Stimulated activated CD4-positive, alpha-beta T cell treated with anti-CD3 and anti-CD28 coated beads, TNF-alpha, amount 100 ng/mL, for 24 hours (primary cell): ENCODE results near the gene MCAT.

ENCODE experiments used
- DNase-seq, 3 experiments: peaks; one replicate each; pipeline ENCODE4 v3.0.0-alpha.2; 2020; ENCODE audit warnings: low read depth in 3 of 3

The MCAT gene

GRCh38 chr22:43142880-43143562 lies at the start of gene MCAT:
TSS of gene MCAT (minus strand) at chr22:43143398. CDS start at chr22:43143348, 50 bp downstream.
- peak; percentile 71 to 83 (median 74) for DNase-seq

GRCh38 chr22:43191831-43192230 lies 48.6 kb upstream of the MCAT start:
- no peak for DNase-seq

GRCh38 chr22:43188829-43189545 lies 45.8 kb upstream of the MCAT start:
- DNase-seq: no peak

- DNase-seq: peak; percentile 94 to 95 (median 94)
These were observed 44.2 kb upstream of the MCAT start for GRCh38 chr22:43187171-43188099.

GRCh38 chr22:43186272-43187170 lies 43.3 kb upstream of the MCAT start, which contains the start of gene TTLL12:
TSS of gene TTLL12 (minus strand) at chr22:43187134. CDS start at chr22:43187069, 65 bp downstream.
- DNase-seq: peak; percentile 23 to 51 (median 43)

- no peak for DNase-seq
These were observed 42.7 kb upstream of the MCAT start for GRCh38 chr22:43185860-43186261.

- DNase-seq: no peak
These were observed 40.5 kb upstream of the MCAT start for GRCh38 chr22:43183496-43184277.

GRCh38 chr22:43182726-43183125 lies 39.5 kb upstream of the MCAT start:
- no peak for DNase-seq

GRCh38 chr22:43182118-43182517 lies 38.9 kb upstream of the MCAT start:
- DNase-seq: no peak

GRCh38 chr22:43181321-43182076 lies 38.3 kb upstream of the MCAT start:
- DNase-seq: no peak

- DNase-seq: no peak
These were observed 37.5 kb upstream of the MCAT start for GRCh38 chr22:43180670-43181069.

GRCh38 chr22:43179911-43180195 lies 36.7 kb upstream of the MCAT start:
- DNase-seq: no peak

GRCh38 chr22:43179146-43179910 lies 36.1 kb upstream of the MCAT start:
- no peak for DNase-seq

- DNase-seq: no peak
These were observed 34.3 kb upstream of the MCAT start for GRCh38 chr22:43177479-43177878.

GRCh38 chr22:43176090-43176489 lies 32.9 kb upstream of the MCAT start:
- DNase-seq: no peak

- no peak for DNase-seq
These were observed 31.8 kb upstream of the MCAT start for GRCh38 chr22:43174941-43175531.

GRCh38 chr22:43173976-43174720 lies 30.9 kb upstream of the MCAT start:
- DNase-seq: no peak

GRCh38 chr22:43173566-43173965 lies 30.4 kb upstream of the MCAT start:
- no peak for DNase-seq
